ENCODE measurements around the gene LIMS2. TPM values are rescaled to one million over a fixed set of nuclear protein-coding genes. Genes with fewer than 3 reads are reported as not detected.

The LIMS2 gene
- total and polyA plus RNA-seq, 2 of the 8 experiments (the other 6 are each of a cell fraction or from before 2014, with no cell fraction given) = 3.3 to 4.8 TPM

GRCh38 chr2:127645395-127646291 is 29.7 kb downstream of the LIMS2 start, which contains the start of gene GPR17:
Gene GPR17 (plus strand): TSS chr2:127646153. CDS start chr2:127650736, 4,583 bp downstream.
- Histone ChIP-seq H3K14ac (ENCODE audit: insufficient read length) (no peak within 1 kb of the TSS), H3K79me2 (ENCODE audit: control insufficient read depth in 1 of 2, insufficient read depth in 2 of 2, low read length in 2 of 2) (no peaks in the 10 kb centered on the region), H2BK120ac (replicated peaks; ENCODE audit: low read depth, low read length) (no peak within 1 kb of the TSS), H3K4me3 (ENCODE audit: extremely low read depth in 1 of 4, insufficient read depth in 2 of 4, low read depth in 3 of 4, low read length in 4 of 4) (no peak within 1 kb of the TSS), H4K5ac (ENCODE audit: insufficient read length, low read depth, low read length) (no peak within 1 kb of the TSS), H2BK12ac (ENCODE audit: low read depth, low read length) (no peak within 1 kb of the TSS), H3K27ac (ENCODE audit: low read depth, low read length) (no peak within 1 kb of the TSS), H4K8ac (ENCODE audit: extremely low read depth, insufficient read depth, low read length) (peak within 1 kb of the TSS; percentile 69), H3K79me1 (ENCODE audit: low read depth, low read length) (0 out of 2 replicates have a peak, but pooled peaks cover 3% of the 10 kb centered on the region), H3K18ac (ENCODE audit: extremely low read depth, low read length) (no peak within 1 kb of the TSS), H3K23me2 (ENCODE audit: low read depth, low read length) (no peaks in the 10 kb centered on the region), H4K91ac (replicated peaks; ENCODE audit: insufficient read length, low read length) (peak within 1 kb of the TSS; percentile 63), H2BK15ac (ENCODE audit: low read length) (no peak within 1 kb of the TSS), H4K20me1 (replicated peaks in 1 of 2; ENCODE audit: control insufficient read depth in 1 of 2, insufficient read depth in 2 of 2, low read length in 2 of 2) (no peaks in the 10 kb centered on the region), H3K23ac (ENCODE audit: insufficient read length) (no peak within 1 kb of the TSS), H2BK20ac (ENCODE audit: low read length) (no peak within 1 kb of the TSS), H3K9me3 (ENCODE audit: insufficient read depth in 2 of 2, low read depth in 1 of 2, low read length in 1 of 2) (no peaks in the 10 kb centered on the region), H3K4me2 (ENCODE audit: insufficient read depth in 1 of 2, low read depth in 2 of 2, low read length in 2 of 2) (no peak within 1 kb of the TSS), H3K4ac (replicated peaks; ENCODE audit: insufficient read length, low read depth, low read length) (no peak within 1 kb of the TSS), H2AK5ac (ENCODE audit: low read depth, low read length) (no peak within 1 kb of the TSS), H3K27me3 (replicated peaks in 1 of 4; ENCODE audit: control insufficient read depth in 3 of 4, extremely low read depth in 1 of 4, insufficient read depth in 3 of 4, low read length in 3 of 4) (peaks cover 0 to 2% (median 0%) of the 10 kb centered on the region in 4 experiments; a peak in 1 of 7 replicates), H2BK5ac (ENCODE audit: low read depth, low read length) (no peak within 1 kb of the TSS), H3K4me1 (replicated peaks in 1 of 4; ENCODE audit: control insufficient read depth in 3 of 4, insufficient read depth in 4 of 4, low read length in 3 of 4) (peaks cover 0 to 5% (median under 1%) of the 10 kb centered on the region in 4 experiments; a peak in 2 of 7 replicates), H3K56ac (replicated peaks; ENCODE audit: insufficient read length, low read depth, low read length) (no peak within 1 kb of the TSS), H2AFZ (ENCODE audit: low read length) (no peak within 1 kb of the TSS), H3K9ac (replicated peaks in 1 of 4; ENCODE audit: extremely low read depth in 1 of 4, low read depth in 3 of 4, low read length in 3 of 4) (no peak within 1 kb of the TSS), H3K36me3 (ENCODE audit: control insufficient read depth in 2 of 4, insufficient read depth in 4 of 4, low read length in 3 of 4) (no peaks in the 10 kb centered on the region)
- POLR2A ChIA-PET (ENCODE audit: partially characterized antibody) = no interaction called here
- no peak for FAIRE-seq
- WGBS, 2 experiments (ENCODE audit: extremely low coverage in 1 of 2, insufficient coverage in 1 of 2, insufficient read length in 1 of 2, insufficient replicate concordance in 2 of 2, low coverage in 1 of 2, low lambda C conversion rate in 2 of 2, missing lambda C conversion rate in 1 of 2) = 86% methylated on average over 35 of the region's 37 CpGs; no CpG with 5 or more reads in 1 of the 2 experiments
- DNase-seq (ENCODE audit: low read depth in 1 of 2, low spot score in 2 of 2) = no peak
- CTCF ChIA-PET (ENCODE audit: partially characterized antibody) = interaction anchor here (1.2 to 13.7 kb wide), 3 partner anchors 9 to 68 kb away, joined by 3 to 160 read pairs (median 4); no protein-coding TSS in a partner anchor
- TF ChIP-seq MAFK (IDR thresholded peaks at IDR 0.05; ENCODE audit: low read depth, low read length) (no peak), E2F6 (IDR thresholded peaks at IDR 0.05) (no peak), KDM1A (IDR thresholded peaks at IDR 0.05; ENCODE audit: borderline replicate concordance, low read length) (no peak), EP300 (IDR thresholded peaks at IDR 0.05; ENCODE audit: borderline replicate concordance in 1 of 2, low read depth in 2 of 2, low read length in 2 of 2) (no peak), BACH1 (IDR thresholded peaks at IDR 0.05; ENCODE audit: low read length) (no peak), RFX5 (IDR thresholded peaks at IDR 0.05; ENCODE audit: borderline replicate concordance, low read depth, low read length) (no peak), ATF2 (IDR thresholded peaks at IDR 0.05; ENCODE audit: low read length) (no peak), ATF3 (IDR thresholded peaks at IDR 0.05; ENCODE audit: insufficient read depth, low read depth, low read length) (no peak)
